ENCODE data around the gene NCBP3. TPM values are rescaled to one million over a fixed set of nuclear protein-coding genes. Genes with fewer than 3 reads are reported as not detected.

Gene NCBP3
- total and polyA plus RNA-seq, 9 donors: 15.7 to 43.2 (median 37.6) TPM

- Histone ChIP-seq H3K9me3 (no peaks in the 10 kb centered on the region), H3K27ac (no peak overlapping the region), H3K36me3 (no peaks in the 10 kb centered on the region), H3K4me1 (ENCODE audit: insufficient read depth) (no peaks in the 10 kb centered on the region), H3K4me3 (no peak overlapping the region), H3K27me3 (no peaks in the 10 kb centered on the region)
- WGBS, 3 donors: 59 to 69% (median 66%) methylated on average over 17 to 20 of the region's 20 CpGs
- TF ChIP-seq, protein P1, sequence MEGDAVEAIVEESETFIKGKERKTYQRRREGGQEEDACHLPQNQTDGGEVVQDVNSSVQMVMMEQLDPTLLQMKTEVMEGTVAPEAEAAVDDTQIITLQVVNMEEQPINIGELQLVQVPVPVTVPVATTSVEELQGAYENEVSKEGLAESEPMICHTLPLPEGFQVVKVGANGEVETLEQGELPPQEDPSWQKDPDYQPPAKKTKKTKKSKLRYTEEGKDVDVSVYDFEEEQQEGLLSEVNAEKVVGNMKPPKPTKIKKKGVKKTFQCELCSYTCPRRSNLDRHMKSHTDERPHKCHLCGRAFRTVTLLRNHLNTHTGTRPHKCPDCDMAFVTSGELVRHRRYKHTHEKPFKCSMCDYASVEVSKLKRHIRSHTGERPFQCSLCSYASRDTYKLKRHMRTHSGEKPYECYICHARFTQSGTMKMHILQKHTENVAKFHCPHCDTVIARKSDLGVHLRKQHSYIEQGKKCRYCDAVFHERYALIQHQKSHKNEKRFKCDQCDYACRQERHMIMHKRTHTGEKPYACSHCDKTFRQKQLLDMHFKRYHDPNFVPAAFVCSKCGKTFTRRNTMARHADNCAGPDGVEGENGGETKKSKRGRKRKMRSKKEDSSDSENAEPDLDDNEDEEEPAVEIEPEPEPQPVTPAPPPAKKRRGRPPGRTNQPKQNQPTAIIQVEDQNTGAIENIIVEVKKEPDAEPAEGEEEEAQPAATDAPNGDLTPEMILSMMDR (IDR thresholded peaks at IDR 0.05): no peak
- TF ChIP-seq EP300 (IDR thresholded peaks at IDR 0.05): no peak
- TF ChIP-seq POLR2A (IDR thresholded peaks at IDR 0.05): no peak
- no peak for DNase-seq
- intact Hi-C loops (cut with DNase I): no loop called here
Measured at GRCh38 chr17:3755335-3756030, 90.6 kb downstream of the NCBP3 start.

- Histone ChIP-seq H3K4me3 (no peak overlapping the region), H3K9me3 (no peaks in the 10 kb centered on the region), H3K27ac (no peak overlapping the region), H3K36me3 (no peaks in the 10 kb centered on the region), H3K27me3 (no peaks in the 10 kb centered on the region), H3K4me1 (ENCODE audit: insufficient read depth) (no peaks in the 10 kb centered on the region)
- peak; percentile 34 to 61 (median 40) for DNase-seq
- WGBS, 3 donors: 10 to 22% (median 13%) methylated on average over 17 to 56 of the region's 56 CpGs
- intact Hi-C loops (cut with DNase I): loop anchor here in 1 of 4 donors (5.0 kb wide), 1 partner anchor 93 kb away; the partner anchor contains the start of gene NCBP3
- TF ChIP-seq, protein P1 (IDR thresholded peaks at IDR 0.05): no peak
- TF ChIP-seq EP300 (IDR thresholded peaks at IDR 0.05) (no peak), POLR2A (IDR thresholded peaks at IDR 0.05) (no peak)
Measured at GRCh38 chr17:3754458-3755334, 91.3 kb downstream of the NCBP3 start.

DNA sequence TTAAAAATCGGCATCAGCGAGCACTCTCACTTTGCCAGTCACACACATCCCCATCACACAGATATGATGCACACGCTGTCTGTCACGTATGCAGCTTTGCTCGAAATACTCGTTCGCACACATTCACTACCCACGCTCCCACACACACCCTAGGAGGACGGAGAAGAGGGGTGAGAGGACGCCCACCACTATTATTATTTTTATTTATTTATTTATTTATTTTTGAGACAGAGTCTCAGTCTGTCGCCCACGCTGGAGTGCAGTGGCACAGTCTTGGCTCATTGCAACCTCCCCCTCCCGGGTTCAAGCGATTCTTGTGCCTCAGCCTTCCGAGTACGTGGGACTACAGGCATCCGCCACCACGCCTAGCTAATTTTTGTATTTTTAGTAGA is 92.0 kb downstream of the NCBP3 start:
- H3K36me3 ChIP-seq: no peaks in the 10 kb centered on the region
- no peaks in the 10 kb centered on the region for H3K27me3 ChIP-seq
- intact Hi-C loops (cut with DNase I): loop anchor here in 1 of 4 donors (5.0 kb wide), 1 partner anchor 93 kb away; the partner anchor contains the start of gene NCBP3
- no peak overlapping the region for H3K27ac ChIP-seq
- TF ChIP-seq EP300 (IDR thresholded peaks at IDR 0.05) (no peak), POLR2A (IDR thresholded peaks at IDR 0.05) (no peak)
- TF ChIP-seq, protein P1 (IDR thresholded peaks at IDR 0.05): no peak
- no peak for DNase-seq
- no peaks in the 10 kb centered on the region for H3K9me3 ChIP-seq
- WGBS, 3 donors: 87 to 88% (median 88%) methylated on average over 18 of the region's 18 CpGs
- no peak overlapping the region for H3K4me3 ChIP-seq
- H3K4me1 ChIP-seq (ENCODE audit: insufficient read depth): no peaks in the 10 kb centered on the region

DNA sequence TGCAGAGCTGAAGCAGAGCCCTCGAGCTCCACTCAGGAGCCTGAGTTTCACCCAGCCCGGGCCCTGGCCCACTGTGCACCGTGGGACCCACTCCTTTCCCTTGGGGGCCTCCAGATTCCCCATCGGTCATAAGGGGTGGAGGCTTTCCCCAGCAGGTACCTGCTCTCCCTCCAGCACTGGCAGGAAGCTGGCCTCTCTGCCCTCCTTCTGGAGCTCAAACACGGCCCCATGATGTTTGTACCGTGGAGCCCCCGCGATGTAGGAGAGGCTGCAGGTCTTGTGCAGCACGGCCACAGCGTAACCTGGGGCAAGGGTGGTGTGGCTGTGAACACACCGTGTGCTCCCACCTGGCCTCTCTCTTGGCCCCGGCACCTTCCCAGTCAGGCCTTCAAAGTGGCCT is 92.4 kb downstream of the NCBP3 start:
- H3K27ac ChIP-seq: no peak overlapping the region
- H3K4me1 ChIP-seq (ENCODE audit: insufficient read depth): no peaks in the 10 kb centered on the region
- no peak for TF ChIP-seq POLR2A (IDR thresholded peaks at IDR 0.05)
- TF ChIP-seq, protein P1 (IDR thresholded peaks at IDR 0.05): no peak
- TF ChIP-seq EP300 (IDR thresholded peaks at IDR 0.05): no peak
- intact Hi-C loops (cut with DNase I): loop anchor here in 1 of 4 donors (5.0 kb wide), 1 partner anchor 94 kb away; the partner anchor contains the start of gene NCBP3
- no peak overlapping the region for H3K4me3 ChIP-seq
- no peaks in the 10 kb centered on the region for H3K9me3 ChIP-seq
- DNase-seq: no peak
- WGBS, 3 donors: 80 to 84% (median 83%) methylated on average over 12 of the region's 12 CpGs
- H3K27me3 ChIP-seq: no peaks in the 10 kb centered on the region
- no peaks in the 10 kb centered on the region for H3K36me3 ChIP-seq

Other genes with a start within 250 kb of the NCBP3 start
- 10 to 100 TPM in 2 of 7 donors, 1 to 10 TPM in 5; 4.1 to 13.3 (median 6.5) TPM for gene TRPV1, start 236.8 kb downstream of the NCBP3 start, total RNA-seq
- 1 to 10 TPM; 3.4 to 6.7 TPM for gene TRPV1, start 236.8 kb downstream of the NCBP3 start, polyA plus RNA-seq
- gene SHPK, start 210.0 kb downstream of the NCBP3 start, total RNA-seq: 10 to 100 TPM in 6 of 7 donors, 1 to 10 TPM in 1; 7.9 to 16.6 (median 14.0) TPM
- gene SHPK, start 210.0 kb downstream of the NCBP3 start, polyA plus RNA-seq: 1 to 10 TPM; 6.6 to 9.1 TPM
- 10 to 100 TPM; 10.5 to 21.4 (median 14.5) TPM for gene CTNS, start 209.5 kb downstream of the NCBP3 start, total RNA-seq
- gene CTNS, start 209.5 kb downstream of the NCBP3 start, polyA plus RNA-seq: 10 to 100 TPM; 10.1 to 23.3 TPM
- gene TAX1BP3, start 177.7 kb downstream of the NCBP3 start, total RNA-seq: 100 to 1,000 TPM in 6 of 7 donors, 10 to 100 TPM in 1; 64.3 to 166 (median 128) TPM
- 100 to 1,000 TPM in 1 of 2 donors, 10 to 100 TPM in 1; 48.7 to 100 TPM for gene TAX1BP3, start 177.7 kb downstream of the NCBP3 start, polyA plus RNA-seq
- 10 to 100 TPM in 6 of 7 donors, 1 to 10 TPM in 1; 7.6 to 28.7 (median 20.5) TPM for gene EMC6, start 177.4 kb downstream of the NCBP3 start, total RNA-seq
- 10 to 100 TPM; 20.3 to 38.9 TPM for gene EMC6, start 177.4 kb downstream of the NCBP3 start, polyA plus RNA-seq
- 1 to 10 TPM in 2 of 7 donors, under 1 TPM in 5; 0.15 to 1.1 (median 0.61) TPM for gene P2RX5, start 150.1 kb downstream of the NCBP3 start, total RNA-seq
- gene P2RX5, start 150.1 kb downstream of the NCBP3 start, polyA plus RNA-seq: under 1 TPM; 0.23 to 0.63 TPM
- gene HASPIN, start 122.3 kb downstream of the NCBP3 start, total RNA-seq: under 1 TPM in 6 of 7 donors, not detected in 1; 0.10 to 0.92 (median 0.25) TPM
- under 1 TPM; 0.15 to 0.38 TPM for gene HASPIN, start 122.3 kb downstream of the NCBP3 start, polyA plus RNA-seq
- 10 to 100 TPM; 13.3 to 22.3 (median 16.5) TPM for gene ITGAE, start 45.1 kb downstream of the NCBP3 start, total RNA-seq
- 10 to 100 TPM; 21.6 to 27.0 TPM for gene ITGAE, start 45.1 kb downstream of the NCBP3 start, polyA plus RNA-seq
- gene CAMKK1, start 46.8 kb upstream of the NCBP3 start, total RNA-seq: 10 to 100 TPM in 3 of 7 donors, 1 to 10 TPM in 4; 4.7 to 15.1 (median 9.8) TPM
- gene CAMKK1, start 46.8 kb upstream of the NCBP3 start, polyA plus RNA-seq: 1 to 10 TPM; 2.8 to 4.6 TPM
- gene P2RX1, start 70.2 kb upstream of the NCBP3 start, total RNA-seq: 1 to 10 TPM in 2 of 7 donors, under 1 TPM in 5; 0.24 to 3.0 (median 0.65) TPM
- gene P2RX1, start 70.2 kb upstream of the NCBP3 start, polyA plus RNA-seq: 1 to 10 TPM; 3.2 to 4.6 TPM
- 1 to 10 TPM; 1.6 to 9.9 (median 4.2) TPM for gene ATP2A3, start 118.2 kb upstream of the NCBP3 start, total RNA-seq
- gene ATP2A3, start 118.2 kb upstream of the NCBP3 start, polyA plus RNA-seq: 1 to 10 TPM; 2.5 to 6.0 TPM

All from ovary (tissue), 9 donors.